GM19467 (cell line): ENCODE results near the gene BCL6.

ENCODE experiments used
- ATAC-seq: cut with Tn5 transposase; IDR thresholded peaks from one replicate; pipeline ENCODE4 v1.9.1; 2021; ENCODE audit warnings: mild to moderate bottlenecking, moderate library complexity; ENCODE audit not compliant: unreplicated experiment

Gene BCL6

GRCh38 chr3:187745201-187746058, at the start of gene BCL6:
Gene BCL6 (minus strand): TSS chr3:187745468. CDS start chr3:187733693, 11,775 bp downstream.
- ATAC-seq, result peak; percentile 59

- no peak for ATAC-seq
Observed at GRCh38 chr3:187794731-187795130, 49.5 kb upstream of the BCL6 start.

- no peak for ATAC-seq
Observed at GRCh38 chr3:187793618-187794017, 48.4 kb upstream of the BCL6 start.

DNA sequence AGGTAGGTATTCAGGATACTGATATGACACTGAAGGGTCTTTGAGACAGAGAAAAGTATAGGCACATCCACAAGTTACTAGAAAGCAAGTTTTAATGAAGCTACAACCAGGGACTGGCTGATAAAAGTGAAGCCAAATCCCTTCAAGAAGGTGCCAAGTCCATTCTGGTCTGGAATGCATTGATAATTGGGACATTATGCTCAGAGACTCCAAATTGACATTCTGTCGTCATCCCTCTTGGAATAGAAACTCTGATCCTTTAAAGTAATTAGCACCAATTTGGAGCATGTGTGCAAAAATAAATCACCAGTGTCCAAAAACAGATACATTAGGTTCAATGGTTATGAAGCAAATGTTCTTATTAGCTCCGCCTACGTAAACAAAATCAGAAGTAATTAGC, 47.3 kb upstream of the BCL6 start:
- ATAC-seq, result no peak

- ATAC-seq, result no peak
Observed at GRCh38 chr3:187789872-187790271, 44.6 kb upstream of the BCL6 start.

DNA sequence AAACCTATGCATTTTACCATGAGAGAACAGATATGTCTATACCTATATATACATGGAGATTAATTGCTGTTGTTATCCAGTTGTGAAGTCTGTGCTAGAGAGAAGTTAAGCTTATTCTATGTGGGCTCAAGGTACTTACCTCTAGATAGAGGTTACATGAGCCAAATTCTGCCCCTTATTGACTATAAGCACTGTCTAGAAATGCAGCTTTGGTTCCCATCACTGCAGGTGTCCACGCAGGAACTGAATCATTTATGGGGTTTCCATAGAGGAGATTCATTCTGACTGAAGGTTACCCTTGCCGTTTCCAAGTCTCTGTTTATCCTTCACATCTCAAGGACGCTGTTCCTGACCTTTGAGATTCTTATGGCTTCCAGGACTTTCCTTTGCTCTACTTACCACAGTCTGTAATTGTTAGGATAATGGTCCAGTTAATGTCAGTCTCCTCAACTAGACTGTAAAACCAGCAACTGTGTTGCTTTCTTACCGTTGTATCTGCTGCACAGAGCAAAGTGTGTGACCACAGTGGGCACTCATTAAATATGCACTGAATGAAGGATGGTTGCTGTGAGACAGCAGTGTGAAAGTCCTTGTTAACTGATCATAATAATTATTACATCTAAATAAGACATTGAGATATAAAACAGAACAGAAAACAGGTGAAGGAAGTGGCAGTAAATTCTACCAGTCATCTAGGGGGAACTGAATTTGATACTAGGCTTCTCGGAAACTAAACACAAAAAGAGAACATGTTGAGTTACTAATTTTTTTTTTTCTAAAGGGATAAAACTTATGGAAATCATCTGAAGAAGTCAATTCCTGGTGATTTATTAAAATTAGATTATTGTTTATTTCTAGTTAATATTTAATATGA, 44.0 kb upstream of the BCL6 start:
- no peak for ATAC-seq

DNA sequence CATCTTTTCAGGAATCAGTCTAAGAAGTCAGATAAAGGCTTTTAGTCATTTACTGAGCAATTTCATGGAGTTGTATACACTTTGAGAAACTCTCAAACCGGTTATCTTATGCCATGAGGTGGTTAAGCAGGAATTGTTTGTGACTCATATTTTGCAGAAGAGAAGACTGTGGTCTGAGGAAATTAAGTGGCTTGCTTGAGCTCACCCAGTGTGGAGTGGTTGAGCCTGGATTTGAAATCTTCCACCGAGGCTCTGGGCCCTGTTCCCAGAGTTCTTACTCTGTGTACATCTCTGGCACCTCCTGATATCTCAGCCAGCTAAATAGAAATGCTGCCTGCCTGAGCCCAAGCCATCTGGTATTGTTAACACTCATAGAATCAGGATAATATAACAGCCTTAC, 37.8 kb upstream of the BCL6 start:
- no peak for ATAC-seq

GRCh38 chr3:187782006-187782405, 36.7 kb upstream of the BCL6 start:
- no peak for ATAC-seq

DNA sequence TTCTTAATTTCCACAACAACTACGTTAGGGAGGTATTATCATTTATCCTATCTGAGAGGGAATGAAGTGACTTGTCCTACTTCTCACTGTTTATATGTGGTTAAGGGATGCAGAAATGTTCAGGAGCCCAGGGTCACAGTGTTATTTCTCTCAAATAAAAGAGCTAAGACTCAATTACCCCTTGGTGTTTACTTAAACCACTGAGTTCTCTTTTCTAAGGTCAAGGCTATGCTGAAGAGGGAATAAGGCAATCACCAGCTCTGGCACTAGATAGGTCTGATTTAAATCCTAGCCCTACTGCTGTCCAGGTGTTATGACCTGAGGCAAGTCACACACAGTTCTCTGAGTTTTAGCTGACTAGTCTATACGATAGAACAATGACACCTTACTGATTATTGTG, 35.7 kb upstream of the BCL6 start:
- no peak for ATAC-seq

- ATAC-seq, result no peak
Observed at GRCh38 chr3:187778726-187779125, 33.5 kb upstream of the BCL6 start.

DNA sequence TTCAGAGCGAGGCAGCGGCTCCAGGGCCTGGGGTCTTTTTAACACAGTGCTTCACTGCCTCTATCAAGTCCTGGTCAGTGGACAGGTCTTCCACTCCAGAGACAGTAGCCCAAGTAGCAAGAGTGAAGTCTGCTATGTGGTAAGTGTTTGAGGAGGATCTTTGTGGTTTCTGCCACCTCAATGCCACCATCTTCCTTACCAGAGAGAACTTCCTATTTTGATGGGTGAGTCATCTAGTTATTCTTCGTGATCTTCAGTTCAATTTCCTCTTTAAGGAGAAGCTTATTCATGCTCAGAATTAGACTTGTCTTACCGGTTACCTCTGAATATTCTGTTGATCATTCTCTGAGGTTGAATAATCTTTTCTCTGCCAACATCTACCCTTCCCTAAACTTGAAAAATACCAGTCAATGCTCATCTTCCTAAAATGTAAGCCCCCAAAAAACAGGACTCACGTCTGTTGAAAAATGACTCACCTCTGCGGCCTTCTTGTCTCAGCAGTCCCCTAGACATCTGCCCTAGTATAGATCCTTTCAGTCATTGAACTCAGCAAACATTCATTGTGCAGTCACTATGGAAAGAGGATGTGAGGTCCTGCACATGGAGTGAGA, 32.2 kb upstream of the BCL6 start:
- ATAC-seq, result peak; percentile 41

- ATAC-seq, result no peak
Observed at GRCh38 chr3:187775549-187775948, 30.3 kb upstream of the BCL6 start.

DNA sequence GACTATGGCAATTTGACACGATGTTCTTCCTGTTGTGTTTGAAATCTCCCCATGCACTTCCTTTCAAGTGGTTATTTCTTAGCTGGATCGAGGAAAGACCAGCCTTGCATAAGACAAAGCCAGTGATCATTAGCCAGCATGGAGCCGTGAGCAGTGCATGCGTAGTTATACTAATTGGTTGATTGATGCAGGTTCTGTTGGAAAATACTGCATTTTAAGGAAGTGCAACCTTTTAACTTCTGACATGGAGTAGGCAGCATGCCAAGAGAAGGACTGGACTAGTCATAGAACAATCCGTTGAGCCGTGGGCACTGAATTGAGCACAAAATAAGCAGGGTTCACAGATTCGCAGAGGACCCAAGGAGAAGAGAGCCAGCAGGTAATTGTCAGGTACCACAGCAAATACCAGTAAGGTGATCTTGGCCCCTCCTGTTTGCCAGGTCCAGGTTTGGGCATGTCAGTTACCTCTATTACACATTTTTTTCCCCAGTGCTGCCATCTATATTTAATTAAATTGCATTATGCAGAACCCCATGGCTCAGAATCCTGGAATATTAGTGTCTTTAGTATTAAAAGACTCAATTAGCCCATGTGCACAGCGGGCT, 29.0 kb upstream of the BCL6 start:
- ATAC-seq, result no peak

GRCh38 chr3:187773233-187774184, 28.2 kb upstream of the BCL6 start:
- peak; percentile 64 for ATAC-seq

GRCh38 chr3:187770224-187770623, 25.0 kb upstream of the BCL6 start:
- peak; percentile 48 for ATAC-seq

DNA sequence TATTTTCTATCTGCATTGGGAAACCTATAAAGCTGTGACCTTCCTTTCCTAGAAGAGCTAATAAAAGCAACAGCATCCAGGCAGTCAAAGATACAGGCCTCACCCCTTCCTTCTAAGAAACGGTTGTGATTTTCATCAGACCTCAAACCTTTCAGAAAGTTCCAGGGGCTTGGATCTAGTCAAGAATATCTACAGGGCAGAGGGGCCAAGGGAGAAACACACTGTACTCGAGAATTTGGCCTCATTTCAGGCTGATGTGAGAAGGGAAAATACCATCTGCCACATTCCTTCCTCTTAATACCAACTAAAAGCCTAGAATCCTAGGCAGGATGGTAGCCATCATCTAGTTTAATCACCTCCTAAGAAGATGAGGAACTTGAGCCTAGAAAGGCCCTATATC, 24.5 kb upstream of the BCL6 start:
- ATAC-seq, result no peak

- no peak for ATAC-seq
Observed at GRCh38 chr3:187767266-187768012, 22.2 kb upstream of the BCL6 start.

- no peak for ATAC-seq
Observed at GRCh38 chr3:187765342-187765741, 20.1 kb upstream of the BCL6 start.
